PFSK-1 (cell line): Measurements from ENCODE around the gene INTS14.

Experiments used
- FOXP2 ChIP-seq: optimal IDR thresholded peaks from 2 replicates; pipeline ENCODE3; 2011; ENCODE audit warnings: borderline replicate concordance, control low read depth, inconsistent platforms; ENCODE audit not compliant: insufficient read depth; ENCODE audit errors: extremely low read length, extremely low read depth
- POLR2AphosphoS5 ChIP-seq: IDR thresholded peaks from 2 replicates; pipeline ENCODE4 v1.6.1; 2012; ENCODE audit warnings: low read depth, mild to moderate bottlenecking, control low read depth, low read length, moderate library complexity
- REST ChIP-seq, 2 experiments: IDR thresholded peaks; 2 replicates each; pipeline versions ENCODE4 v1.6.1 to v1.8.0; 2011 to 2012; ENCODE audit warnings: low read depth in 2 of 2, low read length in 2 of 2, control low read depth in 1 of 2, inconsistent platforms in 1 of 2, mild to moderate bottlenecking in 1 of 2, moderate library complexity in 1 of 2; ENCODE audit not compliant: insufficient read depth in 1 of 2
- SIN3A ChIP-seq: IDR thresholded peaks from 2 replicates; pipeline ENCODE4 v1.6.1; 2012; ENCODE audit warnings: mild to moderate bottlenecking, low read length, moderate library complexity, borderline replicate concordance; ENCODE audit not compliant: insufficient read depth
- TAF1 ChIP-seq: IDR thresholded peaks from 2 replicates; pipeline ENCODE4 v1.6.1; 2012; ENCODE audit warnings: low read length, control low read depth, borderline replicate concordance; ENCODE audit not compliant: insufficient read depth

INTS14 gene

GRCh38 chr15:65535192-65535591 lies 75.7 kb downstream of the INTS14 start:
- TF ChIP-seq FOXP2 (no peak), REST (IDR thresholded peaks at IDR 0.05; ENCODE audit: insufficient read depth in 1 of 2, low read depth in 2 of 2, low read length in 2 of 2) (no peak), POLR2AphosphoS5 (no peak), SIN3A (no peak), TAF1 (no peak)

GRCh38 chr15:65533057-65533756 lies 77.7 kb downstream of the INTS14 start:
- TF ChIP-seq FOXP2 (no peak), SIN3A (no peak), TAF1 (no peak), REST (IDR thresholded peaks at IDR 0.05; ENCODE audit: insufficient read depth in 1 of 2, low read depth in 2 of 2, low read length in 2 of 2) (no peak), POLR2AphosphoS5 (no peak)

DNA sequence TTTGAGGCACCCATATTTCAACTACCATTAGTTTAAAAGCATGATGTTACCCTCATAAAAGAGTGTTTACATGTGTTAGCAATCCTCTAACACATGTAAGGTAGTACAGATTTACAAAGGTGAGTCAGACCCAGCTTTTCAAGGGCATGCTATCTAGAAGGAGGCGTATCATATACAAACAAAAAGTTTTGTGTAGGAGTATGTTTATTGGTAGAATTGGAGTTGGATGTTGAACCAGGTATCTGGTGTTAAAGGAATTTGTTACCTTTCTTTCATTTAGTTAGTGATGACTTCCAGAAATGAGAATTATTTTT lies 78.2 kb downstream of the INTS14 start:
- TF ChIP-seq SIN3A (no peak), FOXP2 (no peak), REST (IDR thresholded peaks at IDR 0.05; ENCODE audit: insufficient read depth in 1 of 2, low read depth in 2 of 2, low read length in 2 of 2) (no peak), POLR2AphosphoS5 (no peak), TAF1 (no peak)

DNA sequence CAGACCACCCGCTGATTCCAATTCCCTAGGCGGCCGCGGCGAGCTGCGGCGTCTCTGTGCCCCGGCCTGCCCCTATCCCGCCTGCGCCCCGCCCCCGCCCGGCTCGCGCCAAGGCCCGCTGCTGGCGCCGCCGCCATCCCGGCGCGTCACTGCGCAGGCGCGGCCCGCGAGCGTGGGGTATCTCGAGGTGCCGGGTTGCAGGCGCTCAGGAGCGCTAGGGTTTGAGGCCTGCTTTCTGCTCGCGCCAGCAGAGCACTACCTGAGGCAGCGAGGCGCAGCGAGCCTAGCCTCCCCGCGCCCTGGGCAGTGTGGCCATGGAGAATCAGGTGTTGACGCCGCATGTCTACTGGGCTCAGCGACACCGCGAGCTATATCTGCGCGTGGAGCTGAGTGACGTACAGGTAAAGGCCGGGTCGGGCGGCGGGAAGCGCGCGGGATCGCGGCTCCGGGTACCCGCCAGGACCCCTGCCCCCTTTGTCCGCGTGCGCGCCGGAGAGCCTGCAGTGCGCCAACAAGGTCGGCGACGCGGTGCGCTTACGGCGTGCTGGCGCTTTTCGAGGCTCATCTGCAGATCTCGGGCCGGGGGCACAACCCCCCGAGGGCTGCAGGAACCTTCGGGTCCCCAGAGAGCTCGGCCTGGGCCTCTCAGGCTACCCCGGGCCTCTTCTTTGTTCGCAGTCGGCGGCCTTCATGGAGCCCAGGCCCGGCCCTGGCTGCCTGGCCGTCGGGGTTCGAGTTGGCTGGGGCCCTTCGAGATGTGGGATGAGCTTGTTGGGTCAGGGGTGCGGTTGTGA lies 80.4 kb downstream of the INTS14 start, which contains the start of gene HACD3:
Gene HACD3, plus strand, starts transcription at position 146 of the 794 bp plus-strand sequence. Its CDS starts 169 bp downstream, at position 315.
- TF ChIP-seq REST (IDR thresholded peaks at IDR 0.05; ENCODE audit: insufficient read depth in 1 of 2, low read depth in 2 of 2, low read length in 2 of 2) (no peak; a peak in 1 of 4 replicates), FOXP2 (no peak), POLR2AphosphoS5 (peak; percentile 59; the same call in 1 of the 2 replicates), SIN3A (no peak), TAF1 (peak; percentile 18; the same call in 1 of the 2 replicates)
